PC-9 (cell line): ENCODE results near the gene HSP90AB1. TPM values are rescaled to one million over a fixed set of nuclear protein-coding genes. Genes with fewer than 3 reads are reported as not detected.

Source experiments
- BruUV-seq: library from RNA; stranded (reverse); fragments of 400-500 nt; replicated peaks from 2 replicates; lab custom pipeline; 2021; lab: Mats Ljungman, UMichigan
- CTCF ChIA-PET: fragments of 300-600 bp; sonication (Branson Sonifier 250); formaldehyde crosslinking; loops from one replicate; lab custom pipeline; 2022; ENCODE audit warnings: antibody characterized with exemption; lab: Charles Lee
- POLR2A ChIA-PET: fragments of 300-600 bp; sonication (Branson Sonifier 250); formaldehyde crosslinking; loops from one replicate; lab custom pipeline; 2022; ENCODE audit warnings: antibody characterized with exemption; ENCODE audit not compliant: unreplicated experiment; lab: Charles Lee
- DNase-seq, 2 experiments: peaks; one replicate each; pipeline versions ENCODE4 v3.0.0 to v3.0.0-alpha.2; 2015 to 2022; ENCODE audit warnings: mixed read lengths in 1 of 2
- H2AFZ ChIP-seq: fragments of 200-600 bp; sonication (generic); 2 replicates; pipeline ENCODE4 v1.8.1; 2017; ENCODE audit warnings: antibody characterized with exemption
- H3F3A ChIP-seq: fragments of 200-600 bp; sonication (generic); 2 replicates; pipeline ENCODE4 v1.8.1; 2017; ENCODE audit warnings: antibody characterized with exemption, mild to moderate bottlenecking, low read depth; ENCODE audit not compliant: insufficient read depth
- H3K27ac ChIP-seq: fragments of 200-600 bp; sonication (generic); 2 replicates; pipeline ENCODE4 v1.6.1; 2016; ENCODE audit warnings: mixed run types
- H3K27me3 ChIP-seq: fragments of 200-600 bp; sonication (generic); 2 replicates; pipeline ENCODE4 v1.6.1; 2016; ENCODE audit warnings: low read depth, mixed run types; ENCODE audit not compliant: insufficient read depth
- H3K36me3 ChIP-seq: fragments of 200-600 bp; sonication (generic); 2 replicates; pipeline ENCODE4 v1.6.1; 2016; ENCODE audit warnings: low read depth, mixed run types
- H3K4me1 ChIP-seq: fragments of 200-600 bp; sonication (generic); replicated peaks from 2 replicates; pipeline ENCODE4 v1.6.1; 2016; ENCODE audit warnings: mixed run types; ENCODE audit not compliant: insufficient read depth
- H3K4me2 ChIP-seq: fragments of 200-600 bp; sonication (generic); 2 replicates; pipeline ENCODE4 v1.6.1; 2017; ENCODE audit warnings: mixed run types
- H3K4me3 ChIP-seq: fragments of 200-600 bp; sonication (generic); 2 replicates; pipeline ENCODE4 v1.6.1; 2016; ENCODE audit warnings: mixed run types
- H3K79me2 ChIP-seq: fragments of 200-600 bp; sonication (generic); 2 replicates; pipeline ENCODE4 v1.6.1; 2017; ENCODE audit warnings: low read depth, mixed run types
- H3K9me2 ChIP-seq: fragments of 200-600 bp; sonication (generic); 2 replicates; pipeline ENCODE4 v1.8.1; 2017; ENCODE audit warnings: mild to moderate bottlenecking; ENCODE audit not compliant: insufficient read depth
- H3K9me3 ChIP-seq: fragments of 200-600 bp; sonication (generic); 2 replicates; pipeline ENCODE4 v1.8.1; 2016; ENCODE audit warnings: low read depth; ENCODE audit not compliant: insufficient read depth
- H4K20me1 ChIP-seq: fragments of 200-600 bp; sonication (generic); 2 replicates; pipeline ENCODE4 v1.8.1; 2017; ENCODE audit not compliant: insufficient read depth
- CTCF ChIP-seq: fragments of 200-600 bp; sonication (generic); conservative IDR thresholded peaks from 2 replicates; pipeline ENCODE4 v1.6.1; 2017; ENCODE audit warnings: mixed run types, antibody characterized with exemption, mild to moderate bottlenecking, moderate library complexity
- EZH2 ChIP-seq: fragments of 200-600 bp; sonication (generic); IDR thresholded peaks from 2 replicates; pipeline ENCODE4 v1.8.0; 2017; ENCODE audit warnings: antibody characterized with exemption, low read depth
- intact Hi-C: fragments of 100-400 bp; cut with micrococcal nuclease; formaldehyde crosslinking; loops from one replicate; pipeline ENCODE4 v1.10.0; 2022; ENCODE audit not compliant: unreplicated experiment
- total RNA-seq: library from RNA; stranded (reverse); gene quantifications from 2 replicates; pipeline ENCODE4 v1.2.3, GENCODE V29; 2021

The HSP90AB1 gene
- total RNA-seq, 1 experiment from 2014 or later, result 1,136 TPM

GRCh38 chr6:44219815-44220784, 26.8 kb upstream of the HSP90AB1 start:
- TF ChIP-seq CTCF (no peak), EZH2 (no peak)
- H3K36me3 ChIP-seq, result no peaks in the 10 kb centered on the region
- H2AFZ ChIP-seq, result no peak overlapping the region; the same call in 1 of the 2 replicates
- H3K27ac ChIP-seq, result no peak overlapping the region
- no peaks in the 10 kb centered on the region for H3K9me3 ChIP-seq
- no peaks in the 10 kb centered on the region for H3K27me3 ChIP-seq
- no peaks in the 10 kb centered on the region for H3K9me2 ChIP-seq
- peaks cover 1% of the 10 kb centered on the region; the same call in 1 of the 2 replicates for H4K20me1 ChIP-seq
- no peak for DNase-seq
- peaks cover 35% of the 10 kb centered on the region for H3K4me1 ChIP-seq
- BruUV-seq, result TSS peak; percentile 50
- CTCF ChIA-PET, result interaction anchor here (0.7 to 1.0 kb wide), 3 partner anchors 42 to 649 kb away, joined by 3 to 9 read pairs (median 4); no protein-coding TSS in a partner anchor
- H3F3A ChIP-seq, result peaks cover 24% of the 10 kb centered on the region; the same call in 1 of the 2 replicates
- intact Hi-C loops, result loop anchor here (1.0 kb wide), 1 partner anchor 33 kb away; no protein-coding TSS in a partner anchor
- H3K4me3 ChIP-seq, result peak overlapping the region; percentile 64
- peak overlapping the region; percentile 86 for H3K4me2 ChIP-seq
- peaks cover 12% of the 10 kb centered on the region for H3K79me2 ChIP-seq
- POLR2A ChIA-PET, result interaction anchor here (0.5 to 0.7 kb wide), 4 partner anchors 19 to 419 kb away, joined by 3 to 14 read pairs (median 4); no protein-coding TSS in a partner anchor

- POLR2A ChIA-PET, result interaction anchor here (0.6 kb wide), 1 partner anchor 21 kb away, joined by 6 read pairs; no protein-coding TSS in a partner anchor
- H3K27me3 ChIP-seq, result no peaks in the 10 kb centered on the region
- intact Hi-C loops, result loop anchor here (1.0 kb wide), 2 partner anchors 32 to 49 kb away; no protein-coding TSS in a partner anchor
- H3K36me3 ChIP-seq, result no peaks in the 10 kb centered on the region
- H3F3A ChIP-seq, result peaks cover 24% of the 10 kb centered on the region; the same call in 1 of the 2 replicates
- H3K4me3 ChIP-seq, result no peak overlapping the region
- H2AFZ ChIP-seq, result no peak overlapping the region
- H3K4me1 ChIP-seq, result peaks cover 35% of the 10 kb centered on the region
- no TSS peak for BruUV-seq
- peaks cover 17% of the 10 kb centered on the region for H3K79me2 ChIP-seq
- H3K9me2 ChIP-seq, result no peaks in the 10 kb centered on the region
- CTCF ChIA-PET, result interaction anchor here (0.7 kb wide), 1 partner anchor 650 kb away, joined by 3 read pairs; no protein-coding TSS in a partner anchor
- H3K9me3 ChIP-seq, result no peaks in the 10 kb centered on the region
- TF ChIP-seq CTCF, result no peak
- H3K4me2 ChIP-seq, result no peak overlapping the region; the same call in 1 of the 2 replicates
- no peak overlapping the region for H3K27ac ChIP-seq
- peaks cover 3% of the 10 kb centered on the region; the same call in 1 of the 2 replicates for H4K20me1 ChIP-seq
- no peak for DNase-seq
Measured at GRCh38 chr6:44220913-44221290, 26.0 kb upstream of the HSP90AB1 start.

- H3K4me2 ChIP-seq, result peak overlapping the region; percentile 53
- POLR2A ChIA-PET, result interaction anchor here (0.6 to 0.8 kb wide), 3 partner anchors 21 to 122 kb away, joined by 4 to 6 read pairs (median 5); no protein-coding TSS in a partner anchor
- no peak overlapping the region for H3K4me3 ChIP-seq
Measured at GRCh38 chr6:44221291-44221960, 25.5 kb upstream of the HSP90AB1 start.

More at GRCh38 chr6:44221291-44221960, 25.5 kb upstream of the HSP90AB1 start:
- no peaks in the 10 kb centered on the region for H3K9me2 ChIP-seq
- no peaks in the 10 kb centered on the region for H3K36me3 ChIP-seq
- CTCF ChIA-PET, result interaction anchor here (0.6 to 0.7 kb wide), 5 partner anchors 25 to 228 kb away, joined by 3 to 23 read pairs (median 9); partner anchors contain the start of gene HSP90AB1
- intact Hi-C loops, result loop anchor here (1.0 kb wide), 1 partner anchor 49 kb away; no protein-coding TSS in a partner anchor
- no peaks in the 10 kb centered on the region for H3K9me3 ChIP-seq
- no peak overlapping the region for H2AFZ ChIP-seq
- H3K79me2 ChIP-seq, result peaks cover 17% of the 10 kb centered on the region
- peaks cover 24% of the 10 kb centered on the region; the same call in 1 of the 2 replicates for H3F3A ChIP-seq
- no peaks in the 10 kb centered on the region for H3K27me3 ChIP-seq
- H3K27ac ChIP-seq, result no peak overlapping the region
- DNase-seq, result peak; percentile 77 to 91
- no TSS peak for BruUV-seq
- H4K20me1 ChIP-seq, result peaks cover 3% of the 10 kb centered on the region; the same call in 1 of the 2 replicates
- peaks cover 35% of the 10 kb centered on the region for H3K4me1 ChIP-seq
- TF ChIP-seq EZH2 (no peak), CTCF (peak; percentile 86)
